H1 (cell line): ENCODE measurements around the gene FBN2. TPM values are rescaled to one million over a fixed set of nuclear protein-coding genes. Genes with fewer than 3 reads are reported as not detected.

Source experiments
- CTCF ChIA-PET: fragments of 300-600 bp; sonication (Branson Sonifier 250); formaldehyde crosslinking; loops from one replicate; lab custom pipeline; 2021; ENCODE audit not compliant: partially characterized antibody; lab: Charles Lee
- POLR2A ChIA-PET: fragments of 300-600 bp; sonication (Branson Sonifier 250); formaldehyde crosslinking; loops from one replicate; lab custom pipeline; 2021; ENCODE audit warnings: inconsistent platforms; ENCODE audit not compliant: partially characterized antibody; lab: Charles Lee
- DNase-seq, 2 experiments: peaks; one replicate each; pipeline versions ENCODE4 v3.0.0 to v3.0.0-alpha.2; 2010 to 2022; ENCODE audit warnings: low spot score in 2 of 2, low read depth in 1 of 2, mixed read lengths in 1 of 2
- FAIRE-seq: peaks from 2 replicates; lab custom pipeline; 2011; peaks lifted over from hg19 to GRCh38; lab: Jason Lieb, UNC
- H2AFZ ChIP-seq: 2 replicates; pipeline ENCODE4 v1.8.1; 2012; ENCODE audit warnings: low read length, inconsistent platforms
- H2AK5ac ChIP-seq: 2 replicates; pipeline ENCODE4 v1.6.1; 2013; ENCODE audit warnings: low read depth, low read length
- H2BK120ac ChIP-seq: replicated peaks from 2 replicates; pipeline ENCODE3; 2013; ENCODE audit warnings: low read depth, low read length, inconsistent platforms
- H2BK12ac ChIP-seq: 2 replicates; pipeline ENCODE4 v1.6.1; 2013; ENCODE audit warnings: low read depth, low read length
- H2BK15ac ChIP-seq: 2 replicates; pipeline ENCODE4 v1.6.1; 2013; ENCODE audit warnings: low read length
- H2BK20ac ChIP-seq: 2 replicates; pipeline ENCODE4 v1.6.1; 2013; ENCODE audit warnings: low read length
- H2BK5ac ChIP-seq: 2 replicates; pipeline ENCODE4 v1.6.1; 2013; ENCODE audit warnings: low read depth, low read length
- H3K14ac ChIP-seq: 2 replicates; pipeline ENCODE4 v1.6.1; 2013; ENCODE audit warnings: inconsistent platforms; ENCODE audit not compliant: insufficient read length
- H3K18ac ChIP-seq: 2 replicates; pipeline ENCODE4 v1.6.1; 2013; ENCODE audit warnings: low read length; ENCODE audit errors: extremely low read depth
- H3K23ac ChIP-seq: 2 replicates; pipeline ENCODE4 v1.6.1; 2013; ENCODE audit warnings: inconsistent platforms; ENCODE audit not compliant: insufficient read length
- H3K23me2 ChIP-seq: 2 replicates; pipeline ENCODE4 v1.6.1; 2013; ENCODE audit warnings: low read depth, low read length
- H3K27ac ChIP-seq: 2 replicates; pipeline ENCODE4 v1.6.1; 2011; ENCODE audit warnings: low read depth, low read length, inconsistent platforms
- H3K27me3 ChIP-seq, 4 experiments: replicated peaks in 1 of 4; 1 replicate in 1 of 4; 2 replicates in 3 of 4; pipeline versions ENCODE4 v1.6.1 to v1.8.1; 2011 to 2013; ENCODE audit warnings: low read length in 3 of 4, mild to moderate bottlenecking in 3 of 4, inconsistent platforms in 2 of 4, mixed read lengths in 2 of 4, moderate library complexity in 1 of 4; ENCODE audit not compliant: control insufficient read depth in 3 of 4, insufficient read depth in 3 of 4; ENCODE audit errors: extremely low read depth in 1 of 4
- H3K36me3 ChIP-seq, 4 experiments: 2 replicates each; pipeline versions ENCODE4 v1.6.1 to v1.8.1; 2011 to 2013; ENCODE audit warnings: mild to moderate bottlenecking in 4 of 4, low read length in 3 of 4, moderate library complexity in 2 of 4, control low read depth in 1 of 4, inconsistent platforms in 1 of 4; ENCODE audit not compliant: insufficient read depth in 4 of 4, control insufficient read depth in 2 of 4
- H3K4ac ChIP-seq: replicated peaks from 2 replicates; pipeline ENCODE3; 2013; ENCODE audit warnings: low read length, low read depth, mixed read lengths, inconsistent platforms; ENCODE audit not compliant: insufficient read length
- H3K4me1 ChIP-seq, 4 experiments: replicated peaks in 1 of 4; 1 replicate in 1 of 4; 2 replicates in 3 of 4; pipeline versions ENCODE4 v1.6.1 to v1.8.1; 2011 to 2013; ENCODE audit warnings: low read length in 3 of 4, inconsistent platforms in 2 of 4, mixed read lengths in 1 of 4; ENCODE audit not compliant: insufficient read depth in 4 of 4, control insufficient read depth in 3 of 4
- H3K4me2 ChIP-seq, 2 experiments: 2 replicates each; pipeline versions ENCODE4 v1.6.1 to v1.8.1; 2011 to 2013; ENCODE audit warnings: low read depth in 2 of 2, low read length in 2 of 2, control low read depth in 1 of 2, inconsistent platforms in 1 of 2, mild to moderate bottlenecking in 1 of 2; ENCODE audit not compliant: insufficient read depth in 1 of 2
- H3K4me3 ChIP-seq, 4 experiments: fragments of 200-600, 300-600 bp in 1 of 4; sonication (generic), shearing (Covaris generic), sonication (Bioruptor Twin) in 1 of 4; 2 replicates each; pipeline versions ENCODE4 v1.5.1 to v1.8.1; 2011 to 2016; ENCODE audit warnings: low read length in 4 of 4, low read depth in 3 of 4, control low read depth in 2 of 4, inconsistent platforms in 2 of 4, mild to moderate bottlenecking in 2 of 4, mixed read lengths in 1 of 4, moderate library complexity in 1 of 4; ENCODE audit not compliant: insufficient read depth in 2 of 4; ENCODE audit errors: extremely low read depth in 1 of 4
- H3K56ac ChIP-seq: replicated peaks from 2 replicates; pipeline ENCODE3; 2013; ENCODE audit warnings: low read depth, mild to moderate bottlenecking, mixed read lengths, low read length, inconsistent platforms; ENCODE audit not compliant: insufficient read length
- H3K79me1 ChIP-seq: 2 replicates; pipeline ENCODE4 v1.6.1; 2013; ENCODE audit warnings: low read depth, low read length, control low read depth
- H3K79me2 ChIP-seq, 2 experiments: 2 replicates each; pipeline versions ENCODE4 v1.6.1 to v1.8.1; 2012 to 2013; ENCODE audit warnings: low read length in 2 of 2, mild to moderate bottlenecking in 2 of 2, inconsistent platforms in 1 of 2; ENCODE audit not compliant: insufficient read depth in 2 of 2, control insufficient read depth in 1 of 2
- H3K9ac ChIP-seq, 4 experiments: replicated peaks in 1 of 4; 1 replicate in 1 of 4; 2 replicates in 3 of 4; pipeline versions ENCODE4 v1.6.1 to v1.8.1; 2011 to 2013; ENCODE audit warnings: low read depth in 3 of 4, low read length in 3 of 4, control low read depth in 2 of 4, mild to moderate bottlenecking in 2 of 4, moderate library complexity in 2 of 4, inconsistent platforms in 1 of 4; ENCODE audit errors: extremely low read depth in 1 of 4
- H3K9me3 ChIP-seq, 2 experiments: 2 replicates each; pipeline versions ENCODE4 v1.6.1 to v1.8.1; 2012 to 2013; ENCODE audit warnings: mild to moderate bottlenecking in 2 of 2, moderate library complexity in 2 of 2, control low read depth in 1 of 2, inconsistent platforms in 1 of 2, low read depth in 1 of 2, low read length in 1 of 2, mixed read lengths in 1 of 2; ENCODE audit not compliant: insufficient read depth in 2 of 2
- H4K20me1 ChIP-seq, 2 experiments: replicated peaks in 1 of 2; 2 replicates each; pipeline versions ENCODE3 to v1.8.1; 2011 to 2013; ENCODE audit warnings: inconsistent platforms in 2 of 2, low read length in 2 of 2, mild to moderate bottlenecking in 1 of 2; ENCODE audit not compliant: insufficient read depth in 2 of 2, control insufficient read depth in 1 of 2
- H4K5ac ChIP-seq: 2 replicates; pipeline ENCODE4 v1.6.1; 2013; ENCODE audit warnings: low read length, low read depth, mixed read lengths, inconsistent platforms; ENCODE audit not compliant: insufficient read length
- H4K8ac ChIP-seq: 2 replicates; pipeline ENCODE4 v1.8.0; 2013; ENCODE audit warnings: mild to moderate bottlenecking, moderate library complexity, low read length, inconsistent platforms; ENCODE audit not compliant: insufficient read depth; ENCODE audit errors: extremely low read depth
- H4K91ac ChIP-seq: replicated peaks from 2 replicates; pipeline ENCODE3; 2013; ENCODE audit warnings: low read length, mixed read lengths, inconsistent platforms; ENCODE audit not compliant: insufficient read length
- ATF3 ChIP-seq: IDR thresholded peaks from 2 replicates; pipeline ENCODE4 v1.6.1; 2011; ENCODE audit warnings: low read depth, mild to moderate bottlenecking, low read length; ENCODE audit not compliant: insufficient read depth
- CREB1 ChIP-seq: IDR thresholded peaks from 2 replicates; pipeline ENCODE4 v1.6.1; 2012; ENCODE audit warnings: inconsistent platforms
- EZH2 ChIP-seq: fragments of 200-600 bp; sonication (generic); IDR thresholded peaks from 2 replicates; pipeline ENCODE4 v1.7.1; 2012; ENCODE audit warnings: low read depth, mild to moderate bottlenecking, moderate library complexity, low read length, inconsistent platforms; ENCODE audit not compliant: severe bottlenecking
- GTF2F1 ChIP-seq: IDR thresholded peaks from 2 replicates; pipeline ENCODE4 v1.6.1; 2012; ENCODE audit warnings: low read depth, low read length, improper control_type of control experiment, borderline replicate concordance
- KDM4A ChIP-seq: IDR thresholded peaks from one replicate; pipeline ENCODE4 v1.7.1; 2012; ENCODE audit warnings: low read depth, mild to moderate bottlenecking, moderate library complexity, low read length, inconsistent platforms; ENCODE audit not compliant: severe bottlenecking
- KDM5A ChIP-seq: fragments of 200-600 bp; IDR thresholded peaks from 2 replicates; pipeline ENCODE4 v1.7.1; 2012; ENCODE audit warnings: mild to moderate bottlenecking, low read length, inconsistent platforms, mixed read lengths
- NANOG ChIP-seq: IDR thresholded peaks from 2 replicates; pipeline ENCODE4 v1.6.1; 2011; ENCODE audit warnings: low read length, low read depth, mild to moderate bottlenecking, inconsistent platforms; ENCODE audit not compliant: insufficient read depth, poor library complexity, severe bottlenecking
- PHF8 ChIP-seq: fragments of 200-600 bp; sonication (generic); conservative IDR thresholded peaks from 2 replicates; pipeline ENCODE4 v1.7.1; 2012; ENCODE audit warnings: low read depth, mild to moderate bottlenecking, inconsistent platforms, low read length, moderate library complexity
- POLR2A ChIP-seq, 2 experiments: IDR thresholded peaks; 1 replicate in 1 of 2; 2 replicates in 1 of 2; pipeline ENCODE4 v1.6.1; 2011; ENCODE audit warnings: low read depth in 2 of 2, low read length in 2 of 2, mild to moderate bottlenecking in 2 of 2; ENCODE audit errors: control extremely low read depth in 1 of 2
- RBBP5 ChIP-seq: IDR thresholded peaks from 2 replicates; pipeline ENCODE4 v1.7.1; 2012; ENCODE audit warnings: low read depth, mild to moderate bottlenecking, inconsistent platforms, low read length, moderate library complexity, borderline replicate concordance
- SAP30 ChIP-seq: fragments of 300-600 bp; sonication (generic); IDR thresholded peaks from 2 replicates; pipeline ENCODE4 v1.7.1; 2012; ENCODE audit warnings: low read length, moderate library complexity, mild to moderate bottlenecking, inconsistent platforms; ENCODE audit not compliant: insufficient read depth, insufficient replicate concordance
- SIN3A ChIP-seq, 2 experiments: IDR thresholded peaks in 1 of 2; conservative IDR thresholded peaks in 1 of 2; 2 replicates each; pipeline ENCODE4 v1.6.1; 2011 to 2012; ENCODE audit warnings: low read length in 2 of 2, improper control_type of control experiment in 1 of 2, low read depth in 1 of 2, mild to moderate bottlenecking in 1 of 2
- SRF ChIP-seq: IDR thresholded peaks from 2 replicates; pipeline ENCODE4 v1.6.1; 2011; ENCODE audit warnings: mild to moderate bottlenecking, low read depth, low read length, moderate library complexity
- YY1 ChIP-seq: IDR thresholded peaks from 2 replicates; pipeline ENCODE4 v1.6.1; 2011; ENCODE audit warnings: low read depth, mild to moderate bottlenecking, low read length
- WGBS, 2 experiments: shearing (Covaris generic) in 1 of 2; methylation state at CpG; one replicate each; pipeline versions ENCODE4 v1.1.6 to v1.1.7; 2013 to 2015; ENCODE audit warnings: low lambda C conversion rate in 2 of 2, mixed read lengths in 2 of 2, inconsistent platforms in 1 of 2, low coverage in 1 of 2, missing lambda C conversion rate in 1 of 2; ENCODE audit not compliant: insufficient replicate concordance in 2 of 2, insufficient coverage in 1 of 2, insufficient read length in 1 of 2; ENCODE audit errors: extremely low coverage in 1 of 2, missing lambda C conversion rate in 1 of 2; 5-methylcytosine and 5-hydroxymethylcytosine counted together
- polyA plus RNA-seq, 7 experiments: library from polyadenylated mRNA; depleted of rRNA in 3 of 7; stranded (reverse) in 5 of 7; unstranded in 2 of 7; fragments of >200 nt in 5 of 7; fragments of 200-250 nt in 2 of 7; gene quantifications; 1 replicate in 5 of 7; 2 replicates in 1 of 7; 4 replicates in 1 of 7; pipeline versions ENCODE4 v1.2.1 to v1.2.3, GENCODE V29; 2011 to 2013; ENCODE audit warnings: missing spikeins in 2 of 7, mixed read lengths in 2 of 7
- total RNA-seq: library from RNA; stranded (reverse); fragmentation: NEBNext Ultra II Directional; extraction: Animal tissue kit (Norgen Biotek cat#: 25700); gene quantifications from 2 replicates; pipeline ENCODE4 v1.2.1, GENCODE V29; 2021

The FBN2 gene
- total and polyA plus RNA-seq, 2 of the 8 experiments (the other 6 are each of a cell fraction or from before 2014, with no cell fraction given): 14.1 to 16.3 TPM

- Histone ChIP-seq H4K5ac (no peak overlapping the region), H3K4me3 (no peak overlapping the region), H3K9me3 (no peaks in the 10 kb centered on the region), H2AFZ (no peak overlapping the region), H4K91ac (no peak overlapping the region), H3K79me2 (no peaks in the 10 kb centered on the region), H3K79me1 (no peaks in the 10 kb centered on the region), H3K4me2 (no peak overlapping the region), H3K14ac (no peak overlapping the region), H4K8ac (no peak overlapping the region), H3K36me3 (peaks cover 0 to 30% (median under 1%) of the 10 kb centered on the region in 4 experiments; a peak in 5 of 8 replicates), H3K18ac (no peak overlapping the region), H2BK20ac (no peak overlapping the region), H2AK5ac (no peak overlapping the region), H2BK15ac (no peak overlapping the region), H3K23ac (no peak overlapping the region), H2BK5ac (no peak overlapping the region), H2BK120ac (no peak overlapping the region), H3K4me1 (no peaks in the 10 kb centered on the region), H3K23me2 (no peaks in the 10 kb centered on the region), H3K27me3 (no peaks in the 10 kb centered on the region), H4K20me1 (no peaks in the 10 kb centered on the region), H3K56ac (no peak overlapping the region), H3K4ac (no peak overlapping the region), H2BK12ac (no peak overlapping the region), H3K27ac (no peak overlapping the region), H3K9ac (no peak overlapping the region)
- ChIA-PET POLR2A (no interaction called here), CTCF (interaction anchor here (0.9 kb wide), 2 partner anchors 10 to 12 kb away, joined by 3 to 4 read pairs; no protein-coding TSS in a partner anchor)
- FAIRE-seq: no peak
- 78% methylated on average over 3 of the region's 3 CpGs; no CpG with 5 or more reads in 1 of the 2 experiments for WGBS, 2 experiments
- no peak for DNase-seq
- TF ChIP-seq PHF8: no peak
- no peak for TF ChIP-seq SAP30
- no peak for TF ChIP-seq KDM5A
- TF ChIP-seq SIN3A (conservative IDR thresholded peaks at IDR 0.05 in 1 of 2, IDR thresholded peaks at IDR 0.05 in 1 of 2; ENCODE audit: low read depth in 1 of 2, low read length in 2 of 2): no peak
- TF ChIP-seq GTF2F1: no peak
- no peak for TF ChIP-seq YY1
- TF ChIP-seq RBBP5: no peak
- no peak for TF ChIP-seq NANOG
- no peak for TF ChIP-seq EZH2
- no peak for TF ChIP-seq KDM4A
- no peak for TF ChIP-seq SRF
- TF ChIP-seq ATF3: no peak
- TF ChIP-seq CREB1: no peak
- no peak for TF ChIP-seq POLR2A (IDR thresholded peaks at IDR 0.05; ENCODE audit: control extremely low read depth in 1 of 2, low read depth in 2 of 2, low read length in 2 of 2)
These were observed 197.0 kb downstream of the FBN2 start for GRCh38 chr5:128341056-128341455.
